A673 (cell line): ENCODE measurements around the gene OXCT2.

ENCODE experiments used
- EZH2 ChIP-seq: fragments of 200-600 bp; sonication (generic); IDR thresholded peaks from 2 replicates; pipeline ENCODE4 v1.6.1; 2017; ENCODE audit warnings: borderline replicate concordance, low read depth, mild to moderate bottlenecking, mixed read lengths, antibody characterized with exemption, low read length; ENCODE audit not compliant: poor library complexity, severe bottlenecking
- TF ChIP-seq, protein P1 (sequence below): fragments of 300-800, 200-600 bp; sonication (generic); conservative IDR thresholded peaks from 2 replicates; pipeline ENCODE4 v1.5.1; 2017; ENCODE audit warnings: low read depth, mild to moderate bottlenecking, antibody characterized with exemption, low read length, moderate library complexity, mixed read lengths

GRCh38 chr1:39791838-39792237 is 20.7 kb upstream of the OXCT2 start:
- TF ChIP-seq, protein P1, sequence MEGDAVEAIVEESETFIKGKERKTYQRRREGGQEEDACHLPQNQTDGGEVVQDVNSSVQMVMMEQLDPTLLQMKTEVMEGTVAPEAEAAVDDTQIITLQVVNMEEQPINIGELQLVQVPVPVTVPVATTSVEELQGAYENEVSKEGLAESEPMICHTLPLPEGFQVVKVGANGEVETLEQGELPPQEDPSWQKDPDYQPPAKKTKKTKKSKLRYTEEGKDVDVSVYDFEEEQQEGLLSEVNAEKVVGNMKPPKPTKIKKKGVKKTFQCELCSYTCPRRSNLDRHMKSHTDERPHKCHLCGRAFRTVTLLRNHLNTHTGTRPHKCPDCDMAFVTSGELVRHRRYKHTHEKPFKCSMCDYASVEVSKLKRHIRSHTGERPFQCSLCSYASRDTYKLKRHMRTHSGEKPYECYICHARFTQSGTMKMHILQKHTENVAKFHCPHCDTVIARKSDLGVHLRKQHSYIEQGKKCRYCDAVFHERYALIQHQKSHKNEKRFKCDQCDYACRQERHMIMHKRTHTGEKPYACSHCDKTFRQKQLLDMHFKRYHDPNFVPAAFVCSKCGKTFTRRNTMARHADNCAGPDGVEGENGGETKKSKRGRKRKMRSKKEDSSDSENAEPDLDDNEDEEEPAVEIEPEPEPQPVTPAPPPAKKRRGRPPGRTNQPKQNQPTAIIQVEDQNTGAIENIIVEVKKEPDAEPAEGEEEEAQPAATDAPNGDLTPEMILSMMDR, result no peak
- TF ChIP-seq EZH2, result no peak
